ENCODE measurements around the gene ACTMAP. TPM values are rescaled to one million over a fixed set of nuclear protein-coding genes. Genes with fewer than 3 reads are reported as not detected.

The ACTMAP gene
- total and polyA plus RNA-seq, 2 experiments from 2014 or later = 3.2 to 14.8 TPM

DNA sequence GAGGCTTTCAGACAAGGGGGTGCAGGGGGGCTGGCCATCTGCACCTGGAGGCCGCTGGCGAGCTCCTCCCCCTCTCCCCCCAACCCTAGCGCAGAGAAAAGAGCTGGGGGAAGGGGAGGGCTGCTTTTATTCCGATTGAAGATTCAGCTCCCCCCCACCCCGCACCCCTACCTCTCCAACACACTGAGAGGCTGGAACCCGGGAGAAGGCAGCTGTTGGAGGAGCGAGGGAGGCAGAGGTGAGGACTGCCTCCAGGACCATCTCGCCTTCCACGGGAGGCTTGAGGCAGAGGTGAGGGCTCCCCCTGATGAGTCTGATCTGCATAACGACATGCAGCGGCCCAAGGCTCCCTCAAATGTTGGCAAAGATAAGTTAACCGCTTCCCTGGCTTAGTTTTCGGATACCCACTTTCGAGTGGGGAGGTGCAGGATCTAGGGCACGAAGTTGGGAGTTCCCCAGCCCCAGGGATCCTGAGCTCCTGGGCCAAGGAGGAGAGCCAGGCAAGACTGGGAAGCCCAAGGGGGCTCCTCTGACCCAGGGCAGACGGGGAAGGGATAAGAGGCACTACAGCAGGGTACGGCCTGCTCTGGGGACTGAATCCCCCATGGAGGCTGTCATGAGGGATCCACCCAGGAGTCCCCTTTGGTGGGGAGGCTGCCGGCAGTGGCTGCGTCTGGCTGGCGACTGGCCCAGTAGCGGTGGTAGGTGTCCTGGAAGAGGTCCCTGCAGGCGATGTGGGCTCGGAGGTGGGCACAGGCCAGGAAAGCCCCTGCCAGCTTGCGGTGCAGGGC, 58.7 kb downstream of the ACTMAP start:
- Histone ChIP-seq H3K79me2 (peaks cover 25% of the 10 kb centered on the region), H3K4me3 (no peak overlapping the region), H3K9me3 (ENCODE audit: low read depth) (no peaks in the 10 kb centered on the region), H3K4me2 (peak overlapping the region; percentile 99), H3K4me1 (ENCODE audit: insufficient read depth) (peaks cover 5% of the 10 kb centered on the region), H2AFZ (no peak overlapping the region), H4K20me1 (ENCODE audit: insufficient read depth, poor library complexity, severe bottlenecking) (no peaks in the 10 kb centered on the region), H3K27ac (peak overlapping the region; percentile 94), H3K27me3 (no peaks in the 10 kb centered on the region), H3K9me2 (replicated peaks; ENCODE audit: insufficient read depth) (no peaks in the 10 kb centered on the region), H3K36me3 (replicated peaks; ENCODE audit: insufficient read depth, low read depth) (no peaks in the 10 kb centered on the region)
- no peak for DNase-seq (ENCODE audit: low spot score)
- no peak for TF ChIP-seq CTCF (IDR thresholded peaks at IDR 0.05; ENCODE audit: poor library complexity)
- TF ChIP-seq EZH2 (IDR thresholded peaks at IDR 0.05; ENCODE audit: borderline replicate concordance) = no peak
- no peak for TF ChIP-seq EZH2phosphoT487 (IDR thresholded peaks at IDR 0.05; ENCODE audit: low read depth, severe bottlenecking, unreplicated experiment)
- 85% methylated on average over 19 of the region's 24 CpGs for WGBS (ENCODE audit: low lambda C conversion rate, missing lambda C conversion rate)

Small RNA genes within 50 kb of the gene (small RNA-seq; reads per million reads assigned to genes)
- gene RNU6-195P = not detected

Other genes starting within 250 kb of the ACTMAP start
- 22.6 and 44.6 TPM in 2 replicates for gene SHKBP1, start 173.6 kb downstream of the ACTMAP start, total RNA-seq
- 81.3 and 83.6 TPM in 2 replicates for gene SHKBP1, start 173.6 kb downstream of the ACTMAP start, polyA plus RNA-seq
- gene LTBP4, start 149.1 kb downstream of the ACTMAP start, total RNA-seq = 45.6 and 50.2 TPM in 2 replicates
- 163 and 185 TPM in 2 replicates for gene LTBP4, start 149.1 kb downstream of the ACTMAP start, polyA plus RNA-seq
- 15.7 and 26.0 TPM in 2 replicates for gene NUMBL, start 59.8 kb downstream of the ACTMAP start, total RNA-seq
- 31.3 and 32.1 TPM in 2 replicates for gene NUMBL, start 59.8 kb downstream of the ACTMAP start, polyA plus RNA-seq
- 46.2 and 49.2 TPM in 2 replicates for gene COQ8B, start 33.6 kb downstream of the ACTMAP start, total RNA-seq
- gene COQ8B, start 33.6 kb downstream of the ACTMAP start, polyA plus RNA-seq = 40.2 and 40.7 TPM in 2 replicates
- 52.3 and 52.9 TPM in 2 replicates for gene ITPKC, start 33.4 kb downstream of the ACTMAP start, total RNA-seq
- 67.6 and 75.8 TPM in 2 replicates for gene ITPKC, start 33.4 kb downstream of the ACTMAP start, polyA plus RNA-seq
- 25.1 and 33.2 TPM in 2 replicates for gene SNRPA, start 726 bp upstream of the ACTMAP start, total RNA-seq
- 86.9 and 95.0 TPM in 2 replicates for gene SNRPA, start 726 bp upstream of the ACTMAP start, polyA plus RNA-seq
- gene MIA, start 25.0 kb upstream of the ACTMAP start, total RNA-seq = 0.88 TPM in 1 of 2 replicates, not detected in the other
- gene MIA, start 25.0 kb upstream of the ACTMAP start, polyA plus RNA-seq = 0.86 and 2.0 TPM in 2 replicates
- 20.2 and 29.1 TPM in 2 replicates for gene RAB4B, start 27.8 kb upstream of the ACTMAP start, total RNA-seq
- 49.3 and 60.8 TPM in 2 replicates for gene RAB4B, start 27.8 kb upstream of the ACTMAP start, polyA plus RNA-seq
- gene EGLN2, start 48.7 kb upstream of the ACTMAP start, total RNA-seq = 84.4 and 88.4 TPM in 2 replicates
- 119 and 121 TPM in 2 replicates for gene EGLN2, start 48.7 kb upstream of the ACTMAP start, polyA plus RNA-seq
- 1.1 and 1.4 TPM in 2 replicates for gene CYP2A6, start 100.0 kb upstream of the ACTMAP start, total RNA-seq
- 0.50 and 1.7 TPM in 2 replicates for gene CYP2A6, start 100.0 kb upstream of the ACTMAP start, polyA plus RNA-seq
- not detected in 2 replicates for gene CYP2A7, start 131.8 kb upstream of the ACTMAP start, total RNA-seq
- gene CYP2A7, start 131.8 kb upstream of the ACTMAP start, polyA plus RNA-seq = not detected in 2 replicates
- gene CYP2B6, start 240.8 kb upstream of the ACTMAP start, total RNA-seq = 1.2 and 1.7 TPM in 2 replicates
- gene CYP2B6, start 240.8 kb upstream of the ACTMAP start, polyA plus RNA-seq = 0.88 and 1.0 TPM in 2 replicates